Thymus (tissue), 11 donors: ENCODE results near the gene CMTM4. TPM values are rescaled to one million over a fixed set of nuclear protein-coding genes. Genes with fewer than 3 reads are reported as not detected.
A peak's percentile ranks its signal among the peaks of the same experiment; 100 is the strongest.

ENCODE experiments used
- DNase-seq, 9 donors: peaks; one replicate each; pipeline ENCODE4 v3.0.0-alpha.2; 2013; ENCODE audit warnings: low spot score in 9 of 9, low read depth in 6 of 9, missing footprints in 1 of 9
- H3K27ac ChIP-seq, 2 donors: one replicate each; pipeline ENCODE4 v1.5.1; 2013; ENCODE audit warnings: control low read depth in 1 of 2, low read depth in 1 of 2, low read length in 1 of 2, mild to moderate bottlenecking in 1 of 2, moderate library complexity in 1 of 2
- H3K27me3 ChIP-seq, 2 donors: one replicate each; pipeline ENCODE4 v1.5.1; 2013; ENCODE audit warnings: low read length in 1 of 2; ENCODE audit not compliant: control insufficient read depth in 2 of 2, insufficient read depth in 1 of 2
- H3K36me3 ChIP-seq, 2 donors: one replicate each; pipeline ENCODE4 v1.5.1; 2013; ENCODE audit warnings: low read length in 1 of 2, mild to moderate bottlenecking in 1 of 2, moderate library complexity in 1 of 2; ENCODE audit not compliant: control insufficient read depth in 2 of 2, insufficient read depth in 2 of 2
- H3K4me1 ChIP-seq, 2 donors: one replicate each; pipeline ENCODE4 v1.5.1; 2013; ENCODE audit warnings: low read length in 2 of 2; ENCODE audit not compliant: control insufficient read depth in 2 of 2, insufficient read depth in 2 of 2
- H3K4me3 ChIP-seq, 2 donors: one replicate each; pipeline ENCODE4 v1.5.1; 2013; ENCODE audit warnings: low read length in 2 of 2, control low read depth in 1 of 2, mild to moderate bottlenecking in 1 of 2
- H3K9me3 ChIP-seq, 2 donors: one replicate each; pipeline ENCODE4 v1.5.1; 2013; ENCODE audit warnings: low read length in 1 of 2, mild to moderate bottlenecking in 1 of 2; ENCODE audit not compliant: control insufficient read depth in 2 of 2, insufficient read depth in 1 of 2
- WGBS: extraction: QIAGEN DNeasy Blood & Tissue Kit; methylation state at CpG from one replicate; pipeline ENCODE4 v1.1.7; 2013; 5-methylcytosine and 5-hydroxymethylcytosine counted together
- polyA plus RNA-seq: library from polyadenylated mRNA; stranded (reverse); fragments of 200-250 nt; gene quantifications from one replicate; pipeline ENCODE4 v1.2.3, GENCODE V29; 2013
- total RNA-seq: library from RNA; stranded (reverse); fragments of 120-200 nt; gene quantifications from one replicate; pipeline ENCODE4 v1.2.4, GENCODE V29; 2013
- donor health status: healthy.

CMTM4 gene
- total and polyA plus RNA-seq, 2 donors, result 2.2 to 3.4 TPM

- DNase-seq, result no peak
- Histone ChIP-seq H3K9me3 (no peaks in the 10 kb centered on the region), H3K27me3 (no peaks in the 10 kb centered on the region), H3K4me1 (peaks cover 13 to 43% of the 10 kb centered on the region in 2 donors), H3K27ac (no peak overlapping the region), H3K4me3 (no peak overlapping the region), H3K36me3 (no peaks in the 10 kb centered on the region)
- 98% methylated on average over 4 of the region's 4 CpGs for WGBS
Measured at GRCh38 chr16:66591018-66591417, 105.5 kb downstream of the CMTM4 start.

- H3K36me3 ChIP-seq, result no peaks in the 10 kb centered on the region
- WGBS, result 2% methylated on average over 8 of the region's 8 CpGs
- peak overlapping the region; percentile 18 to 44 for H3K27ac ChIP-seq
- H3K27me3 ChIP-seq, result no peaks in the 10 kb centered on the region
- H3K4me3 ChIP-seq, result peak overlapping the region; percentile 19 to 35
- H3K4me1 ChIP-seq, result peaks cover 19 to 50% of the 10 kb centered on the region in 2 donors
- peak in 7 of 9 donors; percentile 41 to 85 (median 67) for DNase-seq
- no peaks in the 10 kb centered on the region for H3K9me3 ChIP-seq
Measured at GRCh38 chr16:66590322-66590721, 106.2 kb downstream of the CMTM4 start.

GRCh38 chr16:66588981-66589713, 107.4 kb downstream of the CMTM4 start:
- WGBS, result 71% methylated on average over 8 of the region's 8 CpGs
- Histone ChIP-seq H3K4me1 (peaks cover 19 to 50% of the 10 kb centered on the region in 2 donors), H3K27ac (no peak overlapping the region), H3K9me3 (no peaks in the 10 kb centered on the region), H3K27me3 (no peaks in the 10 kb centered on the region), H3K4me3 (no peak overlapping the region), H3K36me3 (no peaks in the 10 kb centered on the region)
- DNase-seq, result peak in 4 of 9 donors; percentile 29 to 73 (median 52)

- Histone ChIP-seq H3K4me1 (peaks cover 19 to 50% of the 10 kb centered on the region in 2 donors), H3K9me3 (no peaks in the 10 kb centered on the region), H3K4me3 (no peak overlapping the region), H3K27me3 (no peaks in the 10 kb centered on the region), H3K27ac (no peak overlapping the region), H3K36me3 (no peaks in the 10 kb centered on the region)
- peak in 1 of 9 donors; percentile 35 for DNase-seq
- WGBS, result 32% methylated on average over 7 of the region's 7 CpGs
Measured at GRCh38 chr16:66587881-66588600, 108.5 kb downstream of the CMTM4 start.

GRCh38 chr16:66585481-66586239, 110.9 kb downstream of the CMTM4 start:
- WGBS, result 38% methylated on average over 10 of the region's 10 CpGs

GRCh38 chr16:66581246-66581952, 115.1 kb downstream of the CMTM4 start:
- H3K4me1 ChIP-seq, result peaks cover 20 to 40% of the 10 kb centered on the region in 2 donors
- WGBS, result 83% methylated on average over 3 of the region's 3 CpGs
- H3K4me3 ChIP-seq, result no peak overlapping the region
- H3K27ac ChIP-seq, result no peak overlapping the region
- peaks cover 0 to 18% of the 10 kb centered on the region in 2 donors for H3K27me3 ChIP-seq
- no peaks in the 10 kb centered on the region for H3K9me3 ChIP-seq
- H3K36me3 ChIP-seq, result no peaks in the 10 kb centered on the region
- no peak for DNase-seq

More at GRCh38 chr16:66585481-66586239, 110.9 kb downstream of the CMTM4 start:
- DNase-seq, result no peak
- Histone ChIP-seq H3K9me3 (no peaks in the 10 kb centered on the region), H3K4me3 (no peak overlapping the region), H3K27me3 (no peaks in the 10 kb centered on the region), H3K36me3 (no peaks in the 10 kb centered on the region), H3K27ac (peak overlapping the region in 1 of 2 donors; percentile 17), H3K4me1 (peaks cover 21 to 47% of the 10 kb centered on the region in 2 donors)

GRCh38 chr16:66580605-66581209, 115.8 kb downstream of the CMTM4 start:
- Histone ChIP-seq H3K4me3 (no peak overlapping the region), H3K36me3 (no peaks in the 10 kb centered on the region), H3K9me3 (no peaks in the 10 kb centered on the region), H3K4me1 (peaks cover 17 to 33% of the 10 kb centered on the region in 2 donors), H3K27ac (no peak overlapping the region), H3K27me3 (peaks cover 0 to 18% of the 10 kb centered on the region in 2 donors)
- no peak for DNase-seq
- WGBS, result 96% methylated on average over 4 of the region's 4 CpGs
